ENCODE data around the gene SCLT1.

- TF ChIP-seq YY1 (IDR thresholded peaks at IDR 0.05; ENCODE audit: insufficient read depth, insufficient read length) (no peak), SUZ12 (IDR thresholded peaks at IDR 0.05; ENCODE audit: extremely low read depth, insufficient read depth, insufficient read length) (no peak)
Observed at GRCh38 chr4:128907981-128908380, 185.4 kb downstream of the SCLT1 start.

Data from NT2/D1 (cell line).